GM19452 (cell line): ENCODE measurements around the gene NDUFAF5.
"Not testable (repeated sequence)": the region's sequence is repeated elsewhere in the genome, so short reads cannot be mapped to it uniquely, and the experiment has no call there.

Experiments used
- ATAC-seq: cut with Tn5 transposase; IDR thresholded peaks from one replicate; pipeline ENCODE4 v1.9.1; 2021; ENCODE audit not compliant: unreplicated experiment

NDUFAF5 gene, protein sequence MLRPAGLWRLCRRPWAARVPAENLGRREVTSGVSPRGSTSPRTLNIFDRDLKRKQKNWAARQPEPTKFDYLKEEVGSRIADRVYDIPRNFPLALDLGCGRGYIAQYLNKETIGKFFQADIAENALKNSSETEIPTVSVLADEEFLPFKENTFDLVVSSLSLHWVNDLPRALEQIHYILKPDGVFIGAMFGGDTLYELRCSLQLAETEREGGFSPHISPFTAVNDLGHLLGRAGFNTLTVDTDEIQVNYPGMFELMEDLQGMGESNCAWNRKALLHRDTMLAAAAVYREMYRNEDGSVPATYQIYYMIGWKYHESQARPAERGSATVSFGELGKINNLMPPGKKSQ

DNA sequence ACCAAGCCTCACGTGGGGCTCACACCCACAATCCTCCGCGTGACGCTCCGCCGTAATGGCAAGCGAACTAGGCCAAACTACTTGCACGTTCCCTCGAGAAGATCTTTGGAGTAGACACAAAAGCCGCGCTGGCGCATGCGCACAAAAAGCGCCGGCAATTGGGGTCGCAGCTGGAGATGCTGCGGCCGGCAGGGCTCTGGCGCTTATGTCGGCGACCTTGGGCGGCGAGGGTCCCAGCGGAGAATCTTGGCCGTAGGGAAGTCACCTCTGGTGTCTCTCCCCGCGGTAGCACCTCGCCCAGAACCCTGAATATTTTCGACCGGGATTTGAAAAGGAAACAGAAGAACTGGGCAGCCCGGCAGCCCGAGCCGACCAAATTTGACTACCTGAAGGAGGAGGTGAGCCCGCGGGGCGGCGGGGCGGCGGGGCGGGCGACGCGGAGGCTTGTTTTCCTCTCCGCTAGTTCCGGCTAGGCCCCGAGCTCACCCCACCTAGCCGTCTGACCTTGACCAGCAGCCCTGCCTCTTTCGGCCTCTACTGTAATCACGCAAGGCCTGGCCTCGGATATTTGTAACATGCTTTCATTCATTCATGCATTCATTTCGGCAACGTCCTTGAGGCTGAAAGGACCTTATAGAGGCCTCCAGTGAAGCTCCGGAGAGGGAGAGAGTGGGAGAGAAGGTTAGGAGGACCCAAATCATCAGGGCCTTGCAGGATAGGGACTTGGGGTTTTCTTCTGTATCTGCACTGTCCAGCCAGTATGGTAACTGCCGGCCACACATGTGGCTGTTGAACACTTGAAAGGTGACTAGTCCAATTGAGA lies at the start of gene NDUFAF5, which contains the start of gene ESF1:
TSS of gene NDUFAF5 (plus strand) at position 136 of the 823 bp plus-strand sequence. CDS start at position 177, 41 bp downstream.
TSS of gene ESF1 (minus strand) at position 27 of the 823 bp plus-strand sequence. CDS start 1,779 bp downstream, outside the sequence.
- ATAC-seq, result peak; percentile 94

DNA sequence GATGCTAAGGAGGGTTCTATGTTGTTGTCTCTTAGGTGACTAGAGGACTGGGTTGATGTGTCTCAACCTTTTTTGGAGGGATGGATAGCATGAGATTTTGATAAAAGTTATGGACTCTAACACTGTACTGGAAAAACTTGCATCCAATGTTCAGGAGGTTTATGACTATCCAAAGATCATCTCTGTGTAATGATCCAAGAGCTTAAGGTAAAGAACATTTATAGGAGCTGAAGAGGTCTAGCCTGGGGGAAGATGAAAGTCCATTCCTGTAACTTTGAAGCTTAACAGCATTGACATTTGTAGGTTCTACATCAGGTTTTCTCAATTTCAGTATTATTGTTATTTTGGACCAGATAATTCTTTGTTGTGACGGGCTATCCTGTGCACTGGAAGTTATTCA lies 49.0 kb upstream of the NDUFAF5 start:
- no peak for ATAC-seq

DNA sequence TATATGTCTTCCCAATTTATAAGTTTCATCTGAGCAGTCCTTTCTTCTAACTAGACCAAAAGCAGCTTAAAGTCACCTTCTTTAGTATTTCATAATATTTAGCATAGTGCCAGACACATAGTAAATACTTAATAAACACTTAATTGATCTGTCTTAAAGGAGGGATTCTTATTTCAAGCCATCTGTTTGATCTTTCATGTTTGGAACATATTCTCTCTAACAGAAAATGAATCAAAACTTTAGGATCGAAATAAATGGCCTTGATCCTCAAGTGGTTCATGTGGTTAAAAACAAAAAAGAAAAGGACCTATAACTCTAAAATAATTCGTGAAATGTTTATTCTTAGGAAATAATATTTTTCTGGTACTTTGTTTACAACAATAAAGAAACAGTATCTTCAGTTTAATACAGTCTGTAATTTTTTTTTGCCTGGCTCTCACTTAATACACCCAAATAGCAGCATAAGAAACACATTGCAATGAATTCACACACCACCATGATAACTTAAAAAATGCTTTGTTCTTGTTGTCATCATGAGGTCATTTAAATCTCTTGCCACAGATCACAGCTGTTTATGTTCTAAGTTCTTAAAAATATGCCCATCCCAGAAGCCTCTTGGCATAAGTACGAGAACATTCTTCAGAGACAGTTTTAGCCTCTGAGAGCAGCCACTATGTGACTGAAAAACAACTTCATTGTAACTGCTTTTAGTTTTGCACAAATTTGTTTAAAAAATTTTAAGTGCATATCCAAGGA lies 48.2 kb upstream of the NDUFAF5 start:
- no peak for ATAC-seq

DNA sequence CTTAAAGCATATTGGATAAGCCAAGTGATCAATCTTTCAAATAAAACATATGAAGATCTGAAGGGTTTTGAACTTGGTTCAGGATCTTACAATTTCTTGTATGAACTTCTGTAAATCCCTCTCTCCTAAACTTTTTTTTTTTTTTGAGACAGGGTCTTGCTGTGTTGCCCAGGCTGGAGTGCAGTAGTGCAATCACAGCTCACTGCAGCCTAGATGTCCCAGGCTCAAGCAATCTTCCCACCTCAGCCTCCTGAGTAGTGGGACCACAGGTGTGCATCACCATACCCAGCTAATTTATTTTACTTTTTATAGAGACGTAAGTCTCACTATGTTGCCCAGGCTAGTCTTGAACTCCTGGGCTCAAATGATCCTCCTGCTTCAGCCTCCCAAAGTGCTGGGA lies 46.6 kb upstream of the NDUFAF5 start:
- ATAC-seq, result not testable (repeated sequence)

DNA sequence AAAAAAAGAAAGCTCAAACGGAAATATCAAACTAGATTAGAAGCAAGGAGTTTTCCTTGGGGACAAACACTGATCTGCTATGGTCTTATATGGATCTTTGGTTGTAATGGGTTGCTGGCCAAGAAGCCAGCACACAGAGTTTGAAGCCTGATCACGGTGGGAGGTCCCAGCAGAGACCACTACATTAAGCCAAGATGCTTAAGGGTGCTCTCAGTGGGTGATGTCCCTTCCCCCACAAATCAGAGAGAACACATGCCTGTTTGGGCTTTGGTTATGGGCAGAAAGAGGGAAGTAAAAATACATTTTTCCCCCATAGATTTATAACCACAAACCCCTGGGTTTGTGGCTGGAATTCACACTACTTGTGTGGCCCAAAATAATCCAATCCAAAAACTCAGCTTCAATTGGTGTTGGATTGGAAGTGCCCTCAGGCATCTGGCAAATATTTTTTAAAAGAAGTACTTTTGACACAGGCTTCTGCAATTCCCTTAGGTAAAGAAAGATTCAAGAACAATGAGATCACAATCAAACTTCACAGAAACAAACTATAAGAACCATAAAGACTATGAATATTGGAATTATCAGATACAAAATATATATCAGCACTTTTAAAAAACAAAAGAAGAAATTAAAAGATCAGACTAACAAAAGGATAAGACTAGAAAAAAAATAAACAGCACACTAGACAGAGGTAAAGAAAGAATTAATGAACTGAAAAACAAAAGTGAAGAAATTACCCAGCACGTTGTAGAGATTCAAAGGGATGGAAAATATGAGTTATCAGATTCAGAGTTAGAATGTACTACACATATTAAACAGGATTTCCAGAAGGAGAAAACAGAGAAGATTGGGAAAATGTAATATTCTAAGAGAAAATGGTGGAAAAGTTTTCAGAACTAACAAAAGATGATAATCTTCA lies 44.8 kb upstream of the NDUFAF5 start:
- no peak for ATAC-seq

DNA sequence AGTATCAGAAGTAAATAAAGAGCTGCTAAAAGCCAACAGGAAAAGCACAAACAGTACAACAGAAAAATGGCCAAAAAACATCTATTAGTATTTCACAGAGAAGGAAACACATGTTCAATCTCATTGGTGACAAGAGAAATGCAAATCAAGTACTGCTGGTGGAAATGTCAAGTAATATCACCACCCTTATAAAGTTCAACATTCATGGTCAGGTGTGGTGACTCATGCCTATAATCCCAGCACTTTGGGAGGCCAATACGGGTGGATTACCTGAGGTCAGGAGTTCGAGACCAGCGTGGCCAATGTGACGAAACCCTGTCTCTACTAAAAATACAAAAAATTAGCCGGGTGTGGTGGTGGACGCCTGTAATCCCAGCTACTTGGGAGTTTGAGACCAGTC lies 42.9 kb upstream of the NDUFAF5 start:
- no peak for ATAC-seq

DNA sequence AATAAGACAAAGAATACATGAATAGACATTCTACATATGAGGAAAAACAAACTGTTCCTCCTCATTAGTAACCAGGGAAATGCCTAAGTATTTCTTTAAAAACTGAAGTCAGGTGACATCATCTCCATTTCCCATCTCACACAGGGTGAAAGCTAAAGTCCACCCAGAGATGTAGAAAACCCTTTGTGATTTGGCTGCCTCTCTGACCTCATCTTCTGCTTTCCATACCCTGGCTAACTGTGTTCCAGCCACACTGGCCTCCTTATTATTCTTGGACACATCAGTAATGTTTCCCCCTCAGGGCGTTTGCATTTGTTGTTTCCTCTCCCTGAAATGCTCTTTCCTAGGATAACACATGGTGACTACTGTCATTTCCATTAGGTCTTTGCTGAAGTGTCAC lies 40.5 kb upstream of the NDUFAF5 start:
- ATAC-seq, result no peak

DNA sequence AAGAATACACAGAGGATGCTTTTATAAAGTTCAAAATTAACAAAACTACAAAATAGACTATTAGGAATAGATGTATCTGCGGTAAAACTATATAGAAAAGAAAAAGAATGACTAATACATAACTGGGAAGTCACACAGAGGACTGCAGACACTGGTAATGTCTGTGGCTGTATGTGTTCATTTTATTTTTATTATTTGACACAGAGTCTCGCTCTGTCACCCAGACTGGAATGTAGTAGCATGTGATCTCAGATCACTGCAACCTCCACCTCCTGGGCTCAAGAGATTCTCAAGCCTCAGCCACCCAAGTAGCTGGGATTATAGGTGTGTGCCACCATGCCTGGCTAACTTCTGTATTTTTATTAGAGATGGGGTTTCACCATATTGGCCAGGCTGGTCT lies 39.0 kb upstream of the NDUFAF5 start:
- ATAC-seq, result no peak

DNA sequence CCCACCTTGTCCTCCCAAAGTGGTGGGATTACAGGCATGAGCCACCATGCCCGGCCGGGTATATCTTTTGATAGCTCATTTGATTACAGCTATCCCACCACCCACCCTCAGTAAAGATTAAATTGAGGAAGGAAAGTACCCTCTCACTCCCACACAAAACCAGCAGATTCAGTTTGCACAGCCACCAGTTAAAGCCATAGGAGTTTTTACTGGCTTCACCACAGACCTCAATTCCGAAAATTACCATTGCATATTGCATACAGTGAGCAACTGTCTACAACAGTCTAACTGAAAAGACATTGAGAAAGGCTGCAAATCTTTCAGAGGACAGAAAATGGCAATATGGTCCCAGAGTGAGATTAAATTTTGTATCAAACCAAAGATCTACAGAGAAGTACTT lies 35.0 kb upstream of the NDUFAF5 start:
- ATAC-seq, result no peak

DNA sequence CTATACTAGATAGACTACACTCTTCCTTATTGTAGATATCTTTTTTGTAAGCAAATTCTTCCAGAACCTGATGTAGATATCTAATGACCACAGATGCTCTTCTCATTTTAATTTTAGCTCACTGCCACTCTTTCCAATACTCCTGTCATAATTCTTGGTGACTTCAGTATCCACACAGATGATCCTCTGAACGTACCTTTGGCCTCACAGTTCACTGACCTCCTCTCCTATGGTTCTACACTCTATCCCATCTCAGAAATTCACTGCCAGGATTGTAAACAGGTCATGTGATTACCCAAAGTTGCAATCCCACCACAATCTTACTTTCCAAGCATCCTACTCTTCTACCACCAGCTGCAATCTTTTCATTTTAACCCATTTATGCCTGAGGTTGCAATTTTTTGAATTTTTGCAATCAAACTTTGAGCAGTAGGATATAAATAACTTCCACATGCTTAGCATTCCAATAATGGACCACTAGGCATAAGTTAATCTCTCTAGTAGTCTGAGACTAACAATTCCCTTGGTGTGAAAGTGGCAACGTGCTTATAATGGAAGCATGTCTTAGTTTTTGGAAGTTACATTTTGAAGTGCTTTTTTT lies 31.3 kb upstream of the NDUFAF5 start:
- ATAC-seq, result no peak

DNA sequence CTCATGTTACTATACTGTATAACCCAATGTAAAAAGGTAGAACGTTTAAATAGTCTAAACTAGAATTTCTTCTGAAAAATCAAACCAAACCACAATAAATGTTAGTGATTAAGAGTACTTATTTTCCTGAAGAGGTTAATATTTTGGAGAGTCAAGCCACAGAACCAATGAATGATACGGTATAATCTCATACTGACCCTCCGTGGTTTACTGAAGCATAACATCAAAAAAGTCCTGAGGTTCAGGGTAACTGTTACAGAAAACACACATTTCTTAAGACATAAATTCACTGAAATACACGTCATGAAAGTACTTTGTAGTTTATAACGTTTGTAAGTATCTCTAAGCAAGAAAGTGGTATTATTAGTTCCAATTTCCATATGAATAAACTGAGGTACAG lies 29.0 kb upstream of the NDUFAF5 start:
- no peak for ATAC-seq

DNA sequence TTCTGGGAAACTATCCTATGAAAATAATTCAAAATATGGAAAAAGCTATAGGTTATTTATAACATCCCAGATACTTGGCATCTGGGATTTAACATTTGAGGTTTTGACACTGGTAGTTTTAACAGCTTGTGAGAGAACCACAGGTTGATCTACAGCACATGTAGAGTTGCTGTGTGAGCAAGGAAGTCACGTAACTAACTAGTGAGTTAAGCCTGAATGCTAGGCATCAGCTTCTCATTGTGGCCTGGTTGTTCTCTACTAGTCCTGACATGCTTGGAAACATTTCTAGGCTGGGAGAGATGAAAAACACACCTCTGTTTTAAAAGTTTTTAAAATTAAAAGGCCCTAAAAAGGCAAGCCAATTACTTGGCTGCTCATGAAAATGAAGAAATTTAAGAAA lies 28.3 kb upstream of the NDUFAF5 start:
- no peak for ATAC-seq

DNA sequence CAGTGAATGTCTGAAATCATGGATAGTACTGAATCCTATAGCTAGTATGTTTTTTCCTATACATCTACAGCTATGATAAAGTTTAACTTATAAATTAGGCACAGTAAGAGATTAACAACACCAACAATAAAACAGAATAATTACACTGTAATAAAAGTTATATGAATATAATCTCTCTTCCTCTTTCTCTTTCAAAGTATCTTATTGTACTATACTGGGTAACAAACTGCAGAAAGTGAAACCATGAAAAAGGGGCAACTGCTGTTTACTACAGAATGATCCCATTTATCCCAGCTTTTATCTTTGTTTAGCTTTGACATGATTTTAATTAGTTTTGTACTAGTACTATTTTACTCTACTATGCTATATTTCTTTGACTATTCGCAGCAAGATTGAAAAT lies 25.9 kb upstream of the NDUFAF5 start:
- no peak for ATAC-seq

DNA sequence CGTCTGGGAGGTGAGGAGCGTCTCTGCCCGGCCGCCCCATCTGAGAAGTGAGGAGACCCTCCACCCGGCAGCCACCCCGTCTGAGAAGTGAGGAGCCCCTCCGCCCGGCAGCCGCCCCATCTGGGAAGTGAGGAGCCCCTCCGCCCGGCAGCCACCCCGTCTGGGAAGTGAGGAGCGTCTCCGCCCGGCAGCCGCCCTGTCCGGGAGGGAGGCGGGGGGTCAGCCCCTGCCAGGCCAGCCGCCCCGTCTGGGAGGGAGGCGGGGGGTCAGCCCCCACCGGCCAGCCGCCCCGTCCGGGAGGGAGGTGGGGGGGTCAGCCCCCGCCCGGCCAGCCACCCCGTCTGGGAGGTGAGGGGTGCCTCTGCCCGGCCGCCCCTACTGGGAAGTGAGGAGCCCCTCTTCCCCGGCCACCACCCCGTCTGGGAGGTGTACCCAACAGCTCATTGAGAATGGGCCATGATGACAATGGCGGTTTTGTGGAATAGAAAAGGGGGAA lies 24.3 kb upstream of the NDUFAF5 start:
- ATAC-seq, result not testable (repeated sequence)

DNA sequence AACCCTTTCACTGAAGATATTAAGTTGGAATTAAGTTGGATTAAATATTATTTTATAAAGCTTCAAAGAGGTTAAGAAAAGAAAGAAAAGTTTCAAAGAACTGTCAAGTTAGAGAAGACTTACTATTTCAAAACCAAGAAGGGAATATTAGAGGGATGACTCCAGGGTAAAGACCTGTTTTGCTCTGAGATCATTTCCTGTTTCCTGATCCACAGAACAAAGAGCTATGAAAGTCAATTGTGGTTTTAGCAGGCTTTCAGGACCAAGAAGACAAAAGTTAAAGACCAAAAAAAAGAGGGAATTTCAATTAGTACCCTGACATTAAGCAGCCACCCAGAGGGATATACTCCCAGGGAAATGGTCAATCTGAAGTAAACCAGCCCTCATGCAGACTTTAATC lies 19.5 kb upstream of the NDUFAF5 start:
- ATAC-seq, result no peak

DNA sequence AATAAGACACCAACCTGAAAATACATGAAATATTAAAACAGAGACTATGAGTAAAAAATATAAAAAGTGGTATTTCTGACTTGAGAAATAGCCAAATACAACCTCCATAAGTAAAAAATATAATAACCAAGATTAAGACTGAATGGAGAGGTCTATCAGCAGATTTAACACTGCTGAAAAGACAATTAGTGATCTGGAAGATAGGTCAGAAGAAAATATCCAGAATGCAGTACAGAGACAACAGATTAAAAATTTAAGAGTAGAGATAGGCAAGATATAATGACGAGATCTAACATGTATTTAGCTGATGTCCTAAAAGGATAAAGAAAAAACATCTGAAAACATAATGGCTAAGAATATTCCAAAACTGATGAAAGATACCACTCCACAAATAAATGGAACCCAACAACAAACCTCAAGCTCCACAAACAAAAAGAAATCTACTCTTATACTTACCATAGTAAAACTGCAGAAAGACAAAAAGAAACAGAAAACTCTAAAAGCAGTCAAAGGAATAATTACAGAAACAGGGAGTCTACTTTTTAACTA lies 18.9 kb upstream of the NDUFAF5 start:
- no peak for ATAC-seq

DNA sequence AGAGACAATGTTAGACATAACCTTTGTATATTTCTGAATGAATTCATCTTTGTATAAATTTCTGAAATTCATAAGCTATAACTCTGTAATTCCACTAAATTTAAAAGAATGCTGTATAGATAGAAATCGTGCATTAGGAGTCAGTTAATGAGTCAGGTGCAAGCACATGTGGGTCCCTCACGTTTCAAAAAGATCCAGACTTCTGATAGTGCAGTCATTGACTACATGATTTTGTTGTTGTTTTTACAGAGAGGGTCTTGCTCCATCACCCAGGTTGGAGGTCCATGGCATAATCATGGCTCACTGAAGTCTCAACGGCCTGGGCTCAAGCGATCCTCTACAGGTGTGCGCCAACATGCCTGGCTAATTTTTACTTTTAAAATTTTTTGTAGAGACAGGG lies 14.7 kb upstream of the NDUFAF5 start:
- ATAC-seq, result no peak

DNA sequence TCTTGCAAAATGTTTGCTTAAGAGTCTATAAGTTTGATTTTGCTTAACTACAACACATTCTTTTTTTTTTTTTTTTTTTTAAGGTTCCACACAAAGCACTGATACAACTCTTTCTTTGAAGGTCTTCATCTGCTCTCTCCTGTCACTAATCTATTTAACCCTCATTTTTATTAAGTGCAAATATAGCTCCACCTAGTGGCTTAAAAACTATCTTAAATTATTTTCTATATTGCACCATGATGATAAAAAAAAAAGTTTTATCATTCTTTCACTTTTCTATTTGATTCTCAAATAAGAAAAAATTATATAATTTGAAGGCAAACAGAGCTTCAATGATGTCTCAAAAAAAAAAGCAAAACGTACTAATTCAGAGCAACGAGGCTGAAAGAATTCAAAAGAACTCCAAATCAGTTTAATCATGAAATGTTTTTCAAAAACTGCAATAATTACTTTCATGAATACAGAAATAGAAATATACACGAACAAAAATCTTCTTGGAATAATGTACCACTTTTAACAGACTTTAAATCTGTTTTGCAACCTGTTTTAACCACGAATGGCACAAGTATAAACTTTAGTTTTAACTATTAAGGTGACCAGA lies 12.9 kb upstream of the NDUFAF5 start:
- ATAC-seq, result no peak

DNA sequence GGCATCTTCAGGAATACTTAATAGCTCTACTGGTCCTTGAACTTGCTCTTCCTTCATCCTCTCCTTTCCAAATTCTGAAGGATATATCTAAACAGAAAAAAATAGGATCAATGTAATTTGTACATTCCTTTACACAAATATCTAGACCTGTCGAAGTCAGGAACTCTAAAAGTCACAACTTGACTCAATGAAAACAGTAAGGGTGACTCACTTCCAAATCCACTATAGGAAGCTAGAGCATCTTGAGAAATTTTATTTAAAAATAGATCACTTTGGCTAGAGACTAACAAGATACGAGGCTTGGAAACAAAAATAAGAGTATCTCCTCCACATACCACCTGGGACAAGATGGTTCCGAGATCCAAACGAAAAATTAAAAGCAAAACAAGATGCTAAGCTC lies 12.3 kb upstream of the NDUFAF5 start:
- no peak for ATAC-seq
